HepG2 (cell line): ENCODE results near the gene LZTR1. TPM values are rescaled to one million over a fixed set of nuclear protein-coding genes. Genes with fewer than 3 reads are reported as not detected.

Experiments used
- ARNT2 ChIP-seq: sonication (generic); formaldehyde crosslinking; IDR thresholded peaks from 2 replicates; pipeline ENCODE4 v1.8.0; 2022; ENCODE audit warnings: mild to moderate bottlenecking, low read depth, missing genetic modification reagents, moderate library complexity
- DNMT1 ChIP-seq: sonication (generic); formaldehyde crosslinking; IDR thresholded peaks from 2 replicates; pipeline ENCODE4 v1.5.1; 2020; ENCODE audit warnings: mild to moderate bottlenecking, missing genetic modification reagents
- ETV6 ChIP-seq: sonication (generic); formaldehyde crosslinking; conservative IDR thresholded peaks from 2 replicates; pipeline ENCODE4 v1.4.0; 2020; ENCODE audit warnings: missing genetic modification reagents
- KDM2A ChIP-seq: sonication (generic); formaldehyde crosslinking; IDR thresholded peaks from 2 replicates; pipeline ENCODE4 v1.4.0; 2020; ENCODE audit warnings: low read depth, missing genetic modification reagents, borderline replicate concordance
- MAFK ChIP-seq, 2 experiments: IDR thresholded peaks in 1 of 2; conservative IDR thresholded peaks in 1 of 2; 2 replicates each; pipeline ENCODE4 v1.6.1; 2011; ENCODE audit warnings: improper control_type of control experiment in 2 of 2, low read length in 2 of 2
- MED1 ChIP-seq: sonication (generic); formaldehyde crosslinking; IDR thresholded peaks from 2 replicates; pipeline ENCODE4 v1.4.0; 2020; ENCODE audit warnings: missing genetic modification reagents
- MTA3 ChIP-seq: sonication (generic); formaldehyde crosslinking; IDR thresholded peaks from 2 replicates; pipeline ENCODE4 v1.4.0; 2020; ENCODE audit warnings: missing genetic modification reagents
- NFIB ChIP-seq: sonication (generic); formaldehyde crosslinking; IDR thresholded peaks from 2 replicates; pipeline ENCODE4 v1.9.0; 2021; ENCODE audit warnings: missing genetic modification reagents, mild to moderate bottlenecking, borderline replicate concordance
- PPARG ChIP-seq: conservative IDR thresholded peaks from 2 replicates; pipeline ENCODE4 v1.6.1; 2016; ENCODE audit warnings: missing biosample characterization, missing genetic modification reagents
- SAFB2 ChIP-seq: sonication (generic); formaldehyde crosslinking; IDR thresholded peaks from 2 replicates; pipeline ENCODE4 v1.5.1; 2020; ENCODE audit warnings: missing genetic modification reagents, low read depth, mild to moderate bottlenecking, borderline replicate concordance
- SMAD9 ChIP-seq: sonication (generic); formaldehyde crosslinking; IDR thresholded peaks from 2 replicates; pipeline ENCODE4 v1.5.1; 2020; ENCODE audit warnings: mild to moderate bottlenecking, missing genetic modification reagents
- SP4 ChIP-seq: sonication (generic); formaldehyde crosslinking; IDR thresholded peaks from 2 replicates; pipeline ENCODE4 v1.8.1; 2023; ENCODE audit warnings: mild to moderate bottlenecking, missing genetic modification reagents
- THYN1 ChIP-seq: sonication (generic); formaldehyde crosslinking; IDR thresholded peaks from 2 replicates; pipeline ENCODE4 v1.8.1; 2023; ENCODE audit warnings: low read depth, mild to moderate bottlenecking, moderate library complexity, missing genetic modification reagents, borderline replicate concordance
- TOE1 ChIP-seq: sonication (generic); formaldehyde crosslinking; IDR thresholded peaks from 2 replicates; pipeline ENCODE4 v1.4.0; 2020; ENCODE audit warnings: mild to moderate bottlenecking, missing genetic modification reagents
- ZBTB1 ChIP-seq: sonication (generic); formaldehyde crosslinking; IDR thresholded peaks from 2 replicates; pipeline ENCODE4 v1.4.0; 2020; ENCODE audit warnings: missing genetic modification reagents, borderline replicate concordance
- ZNF607 ChIP-seq: sonication (generic); formaldehyde crosslinking; IDR thresholded peaks from 2 replicates; pipeline ENCODE4 v1.5.1; 2020; ENCODE audit warnings: missing genetic modification reagents, mild to moderate bottlenecking, borderline replicate concordance
- ZNF670 ChIP-seq: sonication (generic); formaldehyde crosslinking; IDR thresholded peaks from 2 replicates; pipeline ENCODE4 v1.8.0; 2022; ENCODE audit warnings: mild to moderate bottlenecking, missing genetic modification reagents, borderline replicate concordance
- polyA plus RNA-seq, 8 experiments: library from polyadenylated mRNA; depleted of rRNA in 3 of 8; stranded (reverse) in 7 of 8; unstranded in 1 of 8; fragments of >200 nt; fragmentation: Illumina TruSeq in 4 of 8; extraction: Trizol in 4 of 8; gene quantifications; 2 replicates each; pipeline versions ENCODE4 v1.2.1 to v1.2.3, GENCODE V29; 2011 to 2016; ENCODE audit warnings: low read depth in 4 of 8, missing spikeins in 1 of 8, mixed read lengths in 1 of 8; ENCODE audit not compliant: insufficient read depth in 1 of 8
- total RNA-seq, 5 experiments: library from RNA; depleted of rRNA; stranded (reverse); fragments of >200 nt; fragmentation: Illumina TruSeq; extraction: Trizol; gene quantifications; 2 replicates each; pipeline ENCODE4 v1.2.3, GENCODE V29; 2016; ENCODE audit warnings: low read depth in 1 of 5
- TF ChIP-seq, protein P1 (sequence below): sonication (generic); formaldehyde crosslinking; IDR thresholded peaks from 2 replicates; pipeline ENCODE4 v1.4.0; 2020; ENCODE audit warnings: mild to moderate bottlenecking, missing genetic modification reagents
- TF ChIP-seq, protein P2 (sequence below): sonication (generic); formaldehyde crosslinking; IDR thresholded peaks from 2 replicates; pipeline ENCODE4 v1.4.0; 2020; ENCODE audit warnings: missing genetic modification reagents
- TF ChIP-seq, protein P3 (sequence below): sonication (generic); formaldehyde crosslinking; IDR thresholded peaks from 2 replicates; pipeline ENCODE4 v1.5.0; 2020; ENCODE audit warnings: missing genetic modification reagents, mild to moderate bottlenecking, borderline replicate concordance

The LZTR1 gene
- total and polyA plus RNA-seq, 2 of the 13 experiments (the other 11 are each of a cell fraction or from before 2014, with no cell fraction given) = 21.8 to 22.4 TPM

DNA sequence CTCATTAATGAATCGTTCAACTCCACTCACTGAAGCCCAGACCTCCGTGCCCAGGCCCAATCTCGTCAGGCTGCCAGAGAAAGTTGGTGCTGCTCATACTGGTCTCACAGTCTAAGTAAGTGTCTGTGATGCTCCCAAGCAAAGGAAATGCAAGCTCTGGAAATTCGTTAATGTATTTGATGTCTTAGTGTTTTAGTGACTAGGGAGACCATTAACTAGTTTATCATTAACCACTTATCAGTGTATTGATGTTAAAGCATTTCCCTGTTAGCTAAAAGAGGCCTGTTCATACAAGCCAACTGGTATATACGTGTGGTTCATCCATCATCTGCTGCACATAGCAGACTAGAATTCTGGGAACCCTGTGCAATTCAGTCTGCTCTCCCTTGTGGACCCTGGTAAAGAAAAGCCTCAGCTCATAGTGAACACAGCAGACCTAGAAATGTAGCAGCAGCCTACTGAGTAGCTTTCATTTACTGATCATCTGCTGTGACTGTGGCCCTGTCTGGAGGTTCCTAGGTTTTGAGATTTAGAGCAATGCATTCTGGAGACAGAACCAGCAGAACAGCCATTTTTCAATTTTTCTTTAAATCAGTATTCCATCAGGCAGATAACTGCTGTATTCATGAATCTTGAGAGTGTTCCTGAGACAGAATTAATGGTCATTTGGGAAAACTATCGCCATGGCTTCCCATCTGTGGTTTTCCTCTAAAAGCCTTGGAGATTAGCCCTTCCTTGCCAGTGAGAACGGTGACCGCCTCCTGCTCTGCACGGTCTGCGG lies 30.8 kb upstream of the LZTR1 start (continued):
- no peak for TF ChIP-seq TOE1 (CRISPR knock-in tag)
- TF ChIP-seq ZNF607 (CRISPR knock-in tag) = no peak
- TF ChIP-seq DNMT1 (CRISPR knock-in tag) = no peak
- TF ChIP-seq PPARG (CRISPR knock-in tag) = peak; percentile 37; the same call in 1 of the 2 replicates
- TF ChIP-seq ZNF670 (CRISPR knock-in tag) = no peak
- TF ChIP-seq MTA3 (CRISPR knock-in tag) = no peak
- no peak for TF ChIP-seq ZBTB1 (CRISPR knock-in tag)
- TF ChIP-seq MED1 (CRISPR knock-in tag) = peak; percentile 88
- TF ChIP-seq, protein P1, sequence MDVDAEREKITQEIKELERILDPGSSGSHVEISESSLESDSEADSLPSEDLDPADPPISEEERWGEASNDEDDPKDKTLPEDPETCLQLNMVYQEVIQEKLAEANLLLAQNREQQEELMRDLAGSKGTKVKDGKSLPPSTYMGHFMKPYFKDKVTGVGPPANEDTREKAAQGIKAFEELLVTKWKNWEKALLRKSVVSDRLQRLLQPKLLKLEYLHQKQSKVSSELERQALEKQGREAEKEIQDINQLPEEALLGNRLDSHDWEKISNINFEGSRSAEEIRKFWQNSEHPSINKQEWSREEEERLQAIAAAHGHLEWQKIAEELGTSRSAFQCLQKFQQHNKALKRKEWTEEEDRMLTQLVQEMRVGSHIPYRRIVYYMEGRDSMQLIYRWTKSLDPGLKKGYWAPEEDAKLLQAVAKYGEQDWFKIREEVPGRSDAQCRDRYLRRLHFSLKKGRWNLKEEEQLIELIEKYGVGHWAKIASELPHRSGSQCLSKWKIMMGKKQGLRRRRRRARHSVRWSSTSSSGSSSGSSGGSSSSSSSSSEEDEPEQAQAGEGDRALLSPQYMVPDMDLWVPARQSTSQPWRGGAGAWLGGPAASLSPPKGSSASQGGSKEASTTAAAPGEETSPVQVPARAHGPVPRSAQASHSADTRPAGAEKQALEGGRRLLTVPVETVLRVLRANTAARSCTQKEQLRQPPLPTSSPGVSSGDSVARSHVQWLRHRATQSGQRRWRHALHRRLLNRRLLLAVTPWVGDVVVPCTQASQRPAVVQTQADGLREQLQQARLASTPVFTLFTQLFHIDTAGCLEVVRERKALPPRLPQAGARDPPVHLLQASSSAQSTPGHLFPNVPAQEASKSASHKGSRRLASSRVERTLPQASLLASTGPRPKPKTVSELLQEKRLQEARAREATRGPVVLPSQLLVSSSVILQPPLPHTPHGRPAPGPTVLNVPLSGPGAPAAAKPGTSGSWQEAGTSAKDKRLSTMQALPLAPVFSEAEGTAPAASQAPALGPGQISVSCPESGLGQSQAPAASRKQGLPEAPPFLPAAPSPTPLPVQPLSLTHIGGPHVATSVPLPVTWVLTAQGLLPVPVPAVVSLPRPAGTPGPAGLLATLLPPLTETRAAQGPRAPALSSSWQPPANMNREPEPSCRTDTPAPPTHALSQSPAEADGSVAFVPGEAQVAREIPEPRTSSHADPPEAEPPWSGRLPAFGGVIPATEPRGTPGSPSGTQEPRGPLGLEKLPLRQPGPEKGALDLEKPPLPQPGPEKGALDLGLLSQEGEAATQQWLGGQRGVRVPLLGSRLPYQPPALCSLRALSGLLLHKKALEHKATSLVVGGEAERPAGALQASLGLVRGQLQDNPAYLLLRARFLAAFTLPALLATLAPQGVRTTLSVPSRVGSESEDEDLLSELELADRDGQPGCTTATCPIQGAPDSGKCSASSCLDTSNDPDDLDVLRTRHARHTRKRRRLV (CRISPR knock-in tag) = no peak
- no peak for TF ChIP-seq KDM2A (CRISPR knock-in tag)
- 0 out of 2 replicates have a peak, but pooled peaks have one; percentile 8 for TF ChIP-seq ARNT2 (CRISPR knock-in tag)
- TF ChIP-seq THYN1 = no peak
- TF ChIP-seq SP4 (CRISPR knock-in tag) = no peak
- TF ChIP-seq, protein P2, sequence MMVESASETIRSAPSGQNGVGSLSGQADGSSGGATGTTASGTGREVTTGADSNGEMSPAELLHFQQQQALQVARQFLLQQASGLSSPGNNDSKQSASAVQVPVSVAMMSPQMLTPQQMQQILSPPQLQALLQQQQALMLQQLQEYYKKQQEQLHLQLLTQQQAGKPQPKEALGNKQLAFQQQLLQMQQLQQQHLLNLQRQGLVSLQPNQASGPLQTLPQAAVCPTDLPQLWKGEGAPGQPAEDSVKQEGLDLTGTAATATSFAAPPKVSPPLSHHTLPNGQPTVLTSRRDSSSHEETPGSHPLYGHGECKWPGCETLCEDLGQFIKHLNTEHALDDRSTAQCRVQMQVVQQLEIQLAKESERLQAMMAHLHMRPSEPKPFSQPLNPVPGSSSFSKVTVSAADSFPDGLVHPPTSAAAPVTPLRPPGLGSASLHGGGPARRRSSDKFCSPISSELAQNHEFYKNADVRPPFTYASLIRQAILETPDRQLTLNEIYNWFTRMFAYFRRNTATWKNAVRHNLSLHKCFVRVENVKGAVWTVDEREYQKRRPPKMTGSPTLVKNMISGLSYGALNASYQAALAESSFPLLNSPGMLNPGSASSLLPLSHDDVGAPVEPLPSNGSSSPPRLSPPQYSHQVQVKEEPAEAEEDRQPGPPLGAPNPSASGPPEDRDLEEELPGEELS = peak; percentile 75
- no peak for TF ChIP-seq SMAD9 (CRISPR knock-in tag)
- TF ChIP-seq ETV6 = no peak
- no peak for TF ChIP-seq SAFB2 (CRISPR knock-in tag)
- TF ChIP-seq NFIB (CRISPR knock-in tag) = no peak
- no peak for TF ChIP-seq MAFK (conservative IDR thresholded peaks at IDR 0.05 in 1 of 2, IDR thresholded peaks at IDR 0.05 in 1 of 2; ENCODE audit: low read length in 2 of 2)
- TF ChIP-seq, protein P3, sequence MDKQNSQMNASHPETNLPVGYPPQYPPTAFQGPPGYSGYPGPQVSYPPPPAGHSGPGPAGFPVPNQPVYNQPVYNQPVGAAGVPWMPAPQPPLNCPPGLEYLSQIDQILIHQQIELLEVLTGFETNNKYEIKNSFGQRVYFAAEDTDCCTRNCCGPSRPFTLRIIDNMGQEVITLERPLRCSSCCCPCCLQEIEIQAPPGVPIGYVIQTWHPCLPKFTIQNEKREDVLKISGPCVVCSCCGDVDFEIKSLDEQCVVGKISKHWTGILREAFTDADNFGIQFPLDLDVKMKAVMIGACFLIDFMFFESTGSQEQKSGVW (CRISPR knock-in tag) = no peak
